Endothelial cell of umbilical vein (primary cell): ENCODE data around the gene TAF5L. TPM values are rescaled to one million over a fixed set of nuclear protein-coding genes. Genes with fewer than 3 reads are reported as not detected.

Source experiments
- BruUV-seq: library from RNA; stranded (reverse); fragments of 400-500 nt; replicated peaks from 2 replicates; lab custom pipeline; 2021; lab: Mats Ljungman, UMichigan
- CTCF ChIA-PET: fragments of 300-600, 350-600 bp; sonication (Branson Sonifier 250); formaldehyde crosslinking; loops from one replicate; lab custom pipeline; 2021; ENCODE audit warnings: antibody characterized with exemption, inconsistent platforms; lab: Charles Lee
- POLR2A ChIA-PET: fragments of 300-600, 350-600 bp; sonication (Branson Sonifier 250); formaldehyde crosslinking; loops from one replicate; lab custom pipeline; 2021; ENCODE audit warnings: antibody characterized with exemption, inconsistent platforms; lab: Charles Lee
- DNase-seq: peaks from one replicate; pipeline ENCODE4 v3.0.0-alpha.2; 2011; ENCODE audit warnings: low read depth, low spot score
- FAIRE-seq: peaks from 2 replicates; lab custom pipeline; 2011; peaks lifted over from hg19 to GRCh38; lab: Jason Lieb, UNC
- H2AFZ ChIP-seq: 2 replicates; pipeline ENCODE4 v1.6.0; 2012; ENCODE audit warnings: low read depth, low read length, control low read depth, inconsistent platforms
- H3K27ac ChIP-seq: 2 replicates; pipeline ENCODE4 v1.5.1; 2011; ENCODE audit warnings: low read depth, mild to moderate bottlenecking, control low read depth, low read length, moderate library complexity; ENCODE audit not compliant: insufficient read depth
- H3K27me3 ChIP-seq, 2 experiments: 2 replicates each; pipeline versions ENCODE4 v1.6.0 to v1.6.1; 2011; ENCODE audit warnings: low read length in 2 of 2, mixed read lengths in 1 of 2; ENCODE audit not compliant: control insufficient read depth in 2 of 2, insufficient read depth in 2 of 2
- H3K36me3 ChIP-seq, 2 experiments: 2 replicates in 1 of 2; 3 replicates in 1 of 2; pipeline ENCODE4 v1.5.1; 2011; ENCODE audit warnings: low read length in 2 of 2, mild to moderate bottlenecking in 1 of 2, moderate library complexity in 1 of 2; ENCODE audit not compliant: control insufficient read depth in 2 of 2, insufficient read depth in 2 of 2; ENCODE audit errors: extremely low read depth in 1 of 2
- H3K4me1 ChIP-seq: 3 replicates; pipeline ENCODE4 v1.5.1; 2011; ENCODE audit warnings: mild to moderate bottlenecking, low read length; ENCODE audit not compliant: control insufficient read depth, insufficient read depth; ENCODE audit errors: extremely low read depth
- H3K4me2 ChIP-seq: 2 replicates; pipeline ENCODE4 v1.6.1; 2011; ENCODE audit warnings: low read length, control low read depth, mixed read lengths; ENCODE audit not compliant: insufficient read depth
- H3K4me3 ChIP-seq, 3 experiments: fragments of 200-600 bp in 1 of 3; sonication (generic), shearing (Covaris generic) in 1 of 3; replicated peaks in 1 of 3; 2 replicates each; pipeline ENCODE4 v1.5.1; 2011 to 2016; ENCODE audit warnings: control low read depth in 3 of 3, low read length in 3 of 3, mild to moderate bottlenecking in 2 of 3, inconsistent platforms in 1 of 3, low read depth in 1 of 3, moderate library complexity in 1 of 3; ENCODE audit not compliant: insufficient read depth in 1 of 3
- H3K79me2 ChIP-seq: 2 replicates; pipeline ENCODE4 v1.6.0; 2012; ENCODE audit warnings: low read length, inconsistent platforms; ENCODE audit not compliant: control insufficient read depth, insufficient read depth
- H3K9ac ChIP-seq: replicated peaks from 2 replicates; pipeline ENCODE3; 2011; ENCODE audit warnings: low read length, control low read depth; ENCODE audit not compliant: insufficient read depth; ENCODE audit errors: extremely low read depth
- H3K9me1 ChIP-seq: replicated peaks from 3 replicates; pipeline ENCODE4 v1.6.0; 2011; ENCODE audit warnings: mild to moderate bottlenecking, low read length; ENCODE audit not compliant: control insufficient read depth, insufficient read depth; ENCODE audit errors: extremely low read depth
- H3K9me3 ChIP-seq: replicated peaks from 2 replicates; pipeline ENCODE4 v1.5.1; 2012; ENCODE audit warnings: low read length, inconsistent platforms; ENCODE audit not compliant: control insufficient read depth, insufficient read depth
- H4K20me1 ChIP-seq: replicated peaks from 2 replicates; pipeline ENCODE3; 2011; ENCODE audit warnings: mild to moderate bottlenecking, low read length; ENCODE audit not compliant: control insufficient read depth, insufficient read depth; ENCODE audit errors: extremely low read depth
- CTCF ChIP-seq, 2 donors: IDR thresholded peaks; 1 replicate in 1 of 2; 2 replicates in 1 of 2; pipeline ENCODE4 v1.5.1; 2011; ENCODE audit warnings: low read length in 2 of 2, mild to moderate bottlenecking in 2 of 2, moderate library complexity in 2 of 2, control low read depth in 1 of 2, inconsistent platforms in 1 of 2, low read depth in 1 of 2; ENCODE audit not compliant: insufficient read depth in 1 of 2; ENCODE audit errors: extremely low read depth in 1 of 2
- EZH2 ChIP-seq: IDR thresholded peaks from 2 replicates; pipeline ENCODE4 v1.6.1; 2012; ENCODE audit warnings: borderline replicate concordance, low read depth, mild to moderate bottlenecking, moderate library complexity, low read length, inconsistent platforms; ENCODE audit not compliant: severe bottlenecking
- FOS ChIP-seq: IDR thresholded peaks from 2 replicates; pipeline ENCODE4 v1.6.1; 2011; ENCODE audit warnings: mild to moderate bottlenecking, low read length, moderate library complexity, borderline replicate concordance; ENCODE audit not compliant: insufficient read depth
- GATA2 ChIP-seq: IDR thresholded peaks from 2 replicates; pipeline ENCODE4 v1.7.0; 2011; ENCODE audit warnings: low read depth, mild to moderate bottlenecking, moderate library complexity, mixed read lengths, low read length; ENCODE audit not compliant: insufficient read length, insufficient read depth
- JUN ChIP-seq: IDR thresholded peaks from 2 replicates; pipeline ENCODE4 v1.6.1; 2011; ENCODE audit warnings: borderline replicate concordance, low read depth; ENCODE audit not compliant: insufficient read length, insufficient read depth
- MYC ChIP-seq: IDR thresholded peaks from one replicate; pipeline ENCODE4 v1.6.1; 2011; ENCODE audit warnings: mild to moderate bottlenecking, low read depth, low read length
- POLR2A ChIP-seq: IDR thresholded peaks from 2 replicates; pipeline ENCODE4 v1.6.1; 2012; ENCODE audit warnings: low read depth, mild to moderate bottlenecking, control low read depth, low read length
- POLR2AphosphoS5 ChIP-seq: IDR thresholded peaks from 2 replicates; pipeline ENCODE4 v1.6.1; 2012; ENCODE audit warnings: low read depth, mild to moderate bottlenecking, control low read depth, low read length, moderate library complexity; ENCODE audit not compliant: insufficient read depth
- dilution Hi-C: fragments of 300-500 bp; cut with MboI; formaldehyde crosslinking; loops from one replicate; pipeline ENCODE4 v1.15.0; 2019; ENCODE audit warnings: low sequenced_read_pairs; ENCODE audit not compliant: extremely low pct_ligation_motif_present
- intact Hi-C: fragments of 100-400 bp; cut with micrococcal nuclease; formaldehyde crosslinking; loops from one replicate; pipeline ENCODE4 v1.10.0; 2022
- polyA plus RNA-seq, 4 experiments: library from polyadenylated mRNA; depleted of rRNA in 3 of 4; stranded (reverse) in 3 of 4; unstranded in 1 of 4; fragments of >200 nt; gene quantifications; 2 replicates each; pipeline versions ENCODE4 v1.2.1 to v1.2.3, GENCODE V29; 2011 to 2012; ENCODE audit warnings: missing spikeins in 1 of 4
- total RNA-seq: library from RNA; stranded (reverse); gene quantifications from 2 replicates; pipeline ENCODE4 v1.2.3, GENCODE V29; 2021
- TF ChIP-seq, protein P1 (sequence below): IDR thresholded peaks from 2 replicates; pipeline ENCODE4 v1.6.1; 2011; ENCODE audit not compliant: insufficient read depth, insufficient read length

The TAF5L gene
- total and polyA plus RNA-seq, 2 donors (not counting 3 experiments of a cell fraction or from before 2014, with no cell fraction given): 21.1 to 24.8 TPM

DNA sequence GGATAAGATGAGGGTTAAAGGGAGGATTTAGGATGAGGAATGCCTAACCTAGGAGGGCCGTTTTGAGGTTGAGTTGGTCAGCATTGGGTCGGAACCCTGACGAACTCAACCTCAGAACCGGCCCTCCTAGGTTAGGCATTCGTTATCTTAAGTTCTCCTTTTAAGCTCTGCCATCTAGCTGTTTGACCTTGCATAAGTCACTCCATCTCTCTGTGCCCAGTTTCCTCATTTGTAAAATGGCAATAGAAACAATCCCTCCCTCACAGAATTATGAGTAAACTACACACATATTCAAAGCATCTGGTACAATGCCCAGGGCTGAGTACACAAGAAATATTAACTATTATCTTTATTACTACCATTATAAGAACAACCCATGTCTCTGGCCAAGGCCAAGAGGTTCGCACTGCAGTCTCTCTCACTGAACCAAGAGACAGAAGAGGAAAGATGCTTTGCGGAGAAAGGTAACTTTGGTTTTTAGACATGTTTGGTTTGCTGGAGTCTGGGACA lies 72.2 kb downstream of the TAF5L start:
- no TSS peak for BruUV-seq
- DNase-seq (no peak), FAIRE-seq (no peak)
- TF ChIP-seq GATA2 (no peak), CTCF (IDR thresholded peaks at IDR 0.05; ENCODE audit: extremely low read depth in 1 of 2, insufficient read depth in 1 of 2, low read depth in 1 of 2, low read length in 2 of 2) (no peak), FOS (no peak), MYC (no peak), EZH2 (no peak), POLR2A (no peak), JUN (no peak), POLR2AphosphoS5 (no peak)
- TF ChIP-seq, protein P1, sequence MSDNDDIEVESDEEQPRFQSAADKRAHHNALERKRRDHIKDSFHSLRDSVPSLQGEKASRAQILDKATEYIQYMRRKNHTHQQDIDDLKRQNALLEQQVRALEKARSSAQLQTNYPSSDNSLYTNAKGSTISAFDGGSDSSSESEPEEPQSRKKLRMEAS: no peak
- Histone ChIP-seq H3K4me3 (no peak overlapping the region), H3K9me1 (no peaks in the 10 kb centered on the region), H2AFZ (no peak overlapping the region), H3K27ac (no peak overlapping the region), H3K4me2 (no peak overlapping the region), H3K36me3 (no peaks in the 10 kb centered on the region), H3K4me1 (peaks cover 11% of the 10 kb centered on the region), H3K27me3 (no peaks in the 10 kb centered on the region), H3K79me2 (peaks cover 59% of the 10 kb centered on the region), H3K9me3 (no peaks in the 10 kb centered on the region), H4K20me1 (no peaks in the 10 kb centered on the region), H3K9ac (no peak overlapping the region)
- ChIA-PET CTCF (no interaction called here), POLR2A (no interaction called here)
- dilution Hi-C loops (no loop called here), intact Hi-C loops (no loop called here)
